Hepatocyte (in vitro differentiated cells): ENCODE data around the gene CFAP70.

Experiments used
- CTCF ChIP-seq: fragments of 200-600 bp; sonication (generic); IDR thresholded peaks from 2 replicates; pipeline ENCODE4 v1.5.1; 2016; ENCODE audit warnings: antibody characterized with exemption, mild to moderate bottlenecking; ENCODE audit not compliant: poor library complexity
- EZH2 ChIP-seq: fragments of 200-600 bp; sonication (generic); IDR thresholded peaks from 2 replicates; pipeline ENCODE4 v1.6.1; 2016; ENCODE audit warnings: antibody characterized with exemption, mild to moderate bottlenecking, borderline replicate concordance

DNA sequence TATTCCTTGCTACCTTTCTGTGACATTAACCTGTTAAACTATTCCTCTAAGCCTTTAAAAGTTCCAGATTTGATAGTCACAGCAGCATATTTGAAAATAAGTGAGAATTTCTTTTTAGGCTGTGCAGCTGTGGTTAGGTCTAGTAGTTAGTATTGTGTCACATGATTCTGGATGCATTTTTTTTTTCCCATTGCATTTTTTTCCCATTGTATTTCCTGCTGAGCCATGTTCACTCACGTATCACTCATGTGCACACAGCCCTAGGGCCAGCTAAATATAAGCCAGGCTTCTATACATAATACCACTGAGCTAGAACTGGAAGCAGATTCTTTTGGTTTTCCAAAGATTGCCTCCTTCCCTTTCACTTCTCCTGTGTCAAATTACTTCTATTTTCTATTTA is 149.0 kb downstream of the CFAP70 start:
- TF ChIP-seq CTCF, result no peak
- TF ChIP-seq EZH2, result no peak
